ENCODE data around the gene HLA-A. TPM values are rescaled to one million over a fixed set of nuclear protein-coding genes. Genes with fewer than 3 reads are reported as not detected.
A peak's percentile ranks its signal among the peaks of the same experiment; 100 is the strongest.

Gene HLA-A
- total and polyA plus RNA-seq, 4 donors: 112 to 246 (median 165) TPM

DNA sequence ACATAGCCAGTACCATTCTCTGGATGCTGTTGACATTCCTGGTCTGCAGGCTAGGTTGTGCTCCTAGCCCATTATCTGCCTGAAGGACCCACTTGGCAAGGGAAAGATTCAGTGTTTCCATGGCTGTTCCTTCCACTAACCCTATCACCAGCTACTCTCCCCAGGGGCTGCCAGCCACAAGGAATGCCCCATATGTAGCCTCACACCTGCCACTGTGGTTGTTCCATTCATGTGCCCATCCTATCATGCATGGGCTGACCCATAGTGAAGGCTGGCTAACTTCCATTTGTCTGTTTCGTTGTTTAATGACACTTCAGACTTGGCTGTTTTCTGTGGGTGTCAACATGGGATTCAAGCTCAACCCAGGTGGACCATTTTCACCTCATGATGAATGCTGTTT lies 25.6 kb upstream of the HLA-A start:
- WGBS (ENCODE audit: insufficient coverage): 0% methylated on average over 1 of the region's 1 CpG
- H3K4me1 ChIP-seq (ENCODE audit: control insufficient read depth, insufficient read depth, low read length): no peaks in the 10 kb centered on the region
- DNase-seq (ENCODE audit: low read depth in 4 of 6, low spot score in 6 of 6): no peak
- H3K27ac ChIP-seq (ENCODE audit: low read depth, low read length): no peak overlapping the region
- H3K36me3 ChIP-seq (ENCODE audit: control insufficient read depth, insufficient read depth, low read length): no peaks in the 10 kb centered on the region
- H3K27me3 ChIP-seq (ENCODE audit: control insufficient read depth, insufficient read depth, low read length): no peaks in the 10 kb centered on the region
- no peak overlapping the region for H3K4me3 ChIP-seq (ENCODE audit: low read depth, low read length)
- H3K9me3 ChIP-seq (ENCODE audit: control insufficient read depth, insufficient read depth, low read length): no peaks in the 10 kb centered on the region

DNA sequence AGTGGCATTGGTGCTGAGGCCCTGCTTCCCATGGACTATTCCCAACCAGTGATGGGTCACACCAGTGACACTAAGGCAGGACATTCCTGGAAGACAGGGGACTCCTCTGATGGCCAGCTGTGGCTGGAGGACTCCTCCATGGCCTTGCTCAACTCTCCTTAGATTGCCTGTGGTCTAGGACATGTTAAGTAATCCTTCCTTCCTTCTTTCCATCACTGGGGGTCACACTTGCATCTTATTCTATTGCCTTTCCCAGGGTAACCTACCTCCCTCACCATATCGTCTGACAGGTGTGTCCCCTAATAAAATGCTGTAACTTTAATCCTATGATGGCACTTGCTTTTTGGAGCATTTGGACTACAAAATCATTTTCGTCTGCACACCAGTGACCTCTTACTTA lies 24.5 kb upstream of the HLA-A start:
- H3K27ac ChIP-seq (ENCODE audit: low read depth, low read length): no peak overlapping the region
- H3K4me3 ChIP-seq (ENCODE audit: low read depth, low read length): no peak overlapping the region
- no peaks in the 10 kb centered on the region for H3K27me3 ChIP-seq (ENCODE audit: control insufficient read depth, insufficient read depth, low read length)

DNA sequence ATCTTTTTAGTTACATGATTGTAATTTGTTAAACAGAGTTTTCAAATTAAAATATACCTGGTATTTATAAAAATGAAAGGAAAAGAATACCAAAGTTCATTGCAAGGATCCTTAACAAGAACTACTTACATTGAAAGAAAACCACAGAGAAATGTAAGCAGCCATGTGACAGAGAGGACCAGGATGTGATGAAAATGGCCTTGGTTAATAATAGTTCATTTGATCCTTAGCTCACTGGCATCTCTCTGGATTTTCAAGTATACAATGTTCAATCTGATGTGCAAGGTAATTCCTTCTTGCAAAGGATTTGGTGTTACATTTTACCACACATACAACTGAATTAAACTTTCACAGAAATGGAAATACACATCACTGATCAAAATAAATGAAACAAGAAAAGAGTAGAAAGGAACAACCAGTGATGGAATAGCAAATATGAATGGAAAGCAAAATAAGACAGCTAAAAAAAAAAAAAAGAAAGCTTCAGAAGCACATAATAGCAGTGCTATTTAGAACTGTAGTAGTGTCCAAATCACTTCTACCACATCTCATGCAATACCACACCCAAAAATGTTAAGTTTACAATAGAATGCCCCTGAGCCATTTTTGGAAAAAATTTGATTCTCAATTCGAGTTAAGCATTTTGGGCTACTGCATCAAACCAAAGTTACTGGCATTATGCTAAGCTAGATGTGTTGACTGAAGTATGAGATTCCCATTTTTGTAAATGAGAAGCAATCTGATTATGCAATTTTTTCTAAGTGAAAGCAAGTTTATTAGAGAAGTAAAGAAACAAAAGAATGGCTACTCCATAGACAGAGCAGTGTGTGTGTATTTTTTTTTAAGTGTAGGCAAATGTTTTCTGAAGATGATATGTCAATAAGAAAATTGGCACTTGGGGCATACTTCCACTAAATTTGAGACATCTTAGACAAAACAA lies 22.6 kb upstream of the HLA-A start:
- DNase-seq (ENCODE audit: low read depth in 4 of 6, low spot score in 6 of 6): no peak
- Histone ChIP-seq H3K4me3 (ENCODE audit: low read depth, low read length) (no peak overlapping the region), H3K4me1 (ENCODE audit: control insufficient read depth, insufficient read depth, low read length) (no peaks in the 10 kb centered on the region), H3K36me3 (ENCODE audit: control insufficient read depth, insufficient read depth, low read length) (no peaks in the 10 kb centered on the region), H3K9me3 (ENCODE audit: control insufficient read depth, insufficient read depth, low read length) (no peaks in the 10 kb centered on the region), H3K27ac (ENCODE audit: low read depth, low read length) (no peak overlapping the region), H3K27me3 (ENCODE audit: control insufficient read depth, insufficient read depth, low read length) (no peaks in the 10 kb centered on the region)
- 100% methylated on average over 1 of the region's 1 CpG for WGBS (ENCODE audit: insufficient coverage)

More for the DNA sequence above, 24.5 kb upstream of the HLA-A start:
- DNase-seq (ENCODE audit: low read depth in 4 of 6, low spot score in 6 of 6): no peak
- no CpG with 5 or more reads among the region's 2 CpGs for WGBS (ENCODE audit: insufficient coverage)
- H3K36me3 ChIP-seq (ENCODE audit: control insufficient read depth, insufficient read depth, low read length): no peaks in the 10 kb centered on the region
- H3K4me1 ChIP-seq (ENCODE audit: control insufficient read depth, insufficient read depth, low read length): no peaks in the 10 kb centered on the region
- no peaks in the 10 kb centered on the region for H3K9me3 ChIP-seq (ENCODE audit: control insufficient read depth, insufficient read depth, low read length)

DNA sequence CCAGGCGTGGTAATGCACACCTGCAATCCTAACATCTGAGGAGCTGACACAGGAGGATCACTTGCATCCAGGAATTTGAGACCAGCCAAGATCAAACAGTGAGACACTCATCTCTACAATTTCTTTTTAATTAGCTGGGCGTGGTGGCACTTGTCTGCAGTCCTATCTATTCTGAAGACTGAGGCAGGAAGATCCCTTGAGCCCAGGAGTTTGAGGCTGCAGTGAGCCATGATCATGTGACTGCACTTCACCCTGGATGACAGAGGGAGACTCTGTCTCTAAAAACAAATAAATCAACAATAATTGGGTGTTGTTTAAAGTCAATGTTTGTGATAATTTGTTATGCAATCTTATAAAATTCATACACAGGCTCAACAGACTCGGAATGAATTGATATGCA lies 18.0 kb upstream of the HLA-A start:
- Histone ChIP-seq H3K27me3 (ENCODE audit: control insufficient read depth, insufficient read depth, low read length) (no peaks in the 10 kb centered on the region), H3K4me1 (ENCODE audit: control insufficient read depth, insufficient read depth, low read length) (peaks cover 25% of the 10 kb centered on the region), H3K4me3 (ENCODE audit: low read depth, low read length) (no peak overlapping the region), H3K9me3 (ENCODE audit: control insufficient read depth, insufficient read depth, low read length) (no peaks in the 10 kb centered on the region), H3K27ac (ENCODE audit: low read depth, low read length) (no peak overlapping the region), H3K36me3 (ENCODE audit: control insufficient read depth, insufficient read depth, low read length) (no peaks in the 10 kb centered on the region)
- WGBS (ENCODE audit: insufficient coverage): no CpG with 5 or more reads among the region's 3 CpGs
- no peak for DNase-seq (ENCODE audit: low read depth in 4 of 6, low spot score in 6 of 6)

DNA sequence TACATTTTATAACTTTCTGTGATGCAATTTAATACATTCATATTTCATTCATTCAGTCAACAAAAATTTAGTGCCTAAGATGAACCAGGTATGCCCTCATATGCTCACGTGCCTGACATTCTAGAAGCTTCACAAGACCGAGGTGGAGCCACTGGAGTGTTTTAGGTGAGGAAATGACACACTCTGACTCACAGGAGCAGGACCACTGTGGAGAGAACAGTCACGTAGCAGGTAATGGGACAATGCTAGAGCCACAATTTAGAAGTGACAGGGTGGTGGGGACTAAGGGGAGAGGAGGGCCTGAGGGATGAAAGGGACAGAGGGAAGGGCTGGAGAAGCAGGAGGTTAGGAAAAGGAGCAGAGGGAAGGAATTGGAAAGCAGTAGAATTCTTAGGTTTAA lies 17.6 kb upstream of the HLA-A start:
- WGBS (ENCODE audit: insufficient coverage): no CpG with 5 or more reads among the region's 3 CpGs

DNA sequence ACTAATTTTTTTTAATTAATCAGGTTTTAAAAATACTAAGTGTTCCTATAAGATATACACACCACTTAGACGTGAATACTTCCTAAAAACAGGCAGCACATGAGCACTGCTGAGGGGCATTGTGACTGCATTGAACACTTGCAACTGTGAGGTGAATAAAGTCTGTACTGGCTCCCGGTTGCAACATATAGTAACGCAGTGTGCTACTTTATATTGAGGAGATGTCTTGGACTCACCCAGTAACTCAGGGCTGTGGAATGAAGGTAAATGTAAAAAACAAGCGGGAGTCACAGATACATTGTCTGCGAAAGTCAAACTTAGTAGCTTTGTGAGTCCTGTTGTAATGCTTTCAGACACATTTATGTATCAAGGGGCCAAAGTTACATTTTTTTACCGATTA lies 17.0 kb upstream of the HLA-A start:
- Histone ChIP-seq H3K9me3 (ENCODE audit: control insufficient read depth, insufficient read depth, low read length) (no peaks in the 10 kb centered on the region), H3K36me3 (ENCODE audit: control insufficient read depth, insufficient read depth, low read length) (no peaks in the 10 kb centered on the region), H3K27ac (ENCODE audit: low read depth, low read length) (no peak overlapping the region), H3K27me3 (ENCODE audit: control insufficient read depth, insufficient read depth, low read length) (no peaks in the 10 kb centered on the region), H3K4me3 (ENCODE audit: low read depth, low read length) (no peak overlapping the region), H3K4me1 (ENCODE audit: control insufficient read depth, insufficient read depth, low read length) (peaks cover 25% of the 10 kb centered on the region)
- no CpG with 5 or more reads among the region's 6 CpGs for WGBS (ENCODE audit: insufficient coverage)
- no peak for DNase-seq (ENCODE audit: low read depth in 4 of 6, low spot score in 6 of 6)

More for the DNA sequence above, 17.6 kb upstream of the HLA-A start:
- Histone ChIP-seq H3K9me3 (ENCODE audit: control insufficient read depth, insufficient read depth, low read length) (no peaks in the 10 kb centered on the region), H3K36me3 (ENCODE audit: control insufficient read depth, insufficient read depth, low read length) (no peaks in the 10 kb centered on the region), H3K27me3 (ENCODE audit: control insufficient read depth, insufficient read depth, low read length) (no peaks in the 10 kb centered on the region), H3K4me1 (ENCODE audit: control insufficient read depth, insufficient read depth, low read length) (peaks cover 25% of the 10 kb centered on the region), H3K27ac (ENCODE audit: low read depth, low read length) (no peak overlapping the region), H3K4me3 (ENCODE audit: low read depth, low read length) (no peak overlapping the region)
- DNase-seq (ENCODE audit: low read depth in 4 of 6, low spot score in 6 of 6): no peak

DNA sequence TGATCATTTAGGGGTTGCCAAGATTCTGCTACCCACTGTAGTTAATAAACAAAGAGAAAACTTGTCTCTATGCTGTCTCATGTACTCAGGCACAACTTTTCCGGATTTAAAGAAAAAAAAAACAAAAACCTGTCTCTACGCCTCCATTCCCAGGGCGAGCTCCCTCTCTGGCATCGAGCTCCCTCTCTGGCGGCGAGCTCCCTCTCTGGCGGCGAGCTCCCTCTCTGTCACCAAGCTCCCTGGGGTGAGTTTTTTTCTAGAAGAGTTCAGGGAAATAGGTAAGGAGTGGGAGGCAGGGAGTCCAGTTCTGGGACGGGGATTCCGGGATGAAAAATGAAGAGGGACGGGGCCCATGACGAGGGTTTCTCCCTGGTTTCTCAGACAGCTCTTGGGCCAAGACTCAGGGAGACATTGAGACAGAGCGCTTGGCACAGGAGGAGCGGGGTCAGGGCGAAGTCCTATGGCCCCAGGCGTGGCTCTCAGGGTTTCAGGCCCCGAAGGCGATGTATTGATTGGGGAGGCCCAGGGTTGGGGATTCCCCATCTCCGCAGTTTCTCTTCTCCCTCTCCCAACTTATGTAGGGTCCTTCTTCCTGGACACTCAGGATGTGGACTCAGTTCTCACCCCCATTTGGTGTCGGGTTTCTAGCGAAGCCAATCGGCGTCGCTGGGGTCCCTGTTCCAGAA lies 16.5 kb upstream of the HLA-A start:
- peak overlapping the region; percentile 72 for H3K4me3 ChIP-seq (ENCODE audit: low read depth, low read length)
- 56% methylated on average over 3 of the region's 24 CpGs for WGBS (ENCODE audit: insufficient coverage)
- no peaks in the 10 kb centered on the region for H3K36me3 ChIP-seq (ENCODE audit: control insufficient read depth, insufficient read depth, low read length)
- peak in 1 of 6 donors; percentile 7 for DNase-seq (ENCODE audit: low read depth in 4 of 6, low spot score in 6 of 6)
- peak overlapping the region; percentile 64 for H3K27ac ChIP-seq (ENCODE audit: low read depth, low read length)
- no peaks in the 10 kb centered on the region for H3K9me3 ChIP-seq (ENCODE audit: control insufficient read depth, insufficient read depth, low read length)
- peaks cover 25% of the 10 kb centered on the region for H3K4me1 ChIP-seq (ENCODE audit: control insufficient read depth, insufficient read depth, low read length)
- H3K27me3 ChIP-seq (ENCODE audit: control insufficient read depth, insufficient read depth, low read length): no peaks in the 10 kb centered on the region

DNA sequence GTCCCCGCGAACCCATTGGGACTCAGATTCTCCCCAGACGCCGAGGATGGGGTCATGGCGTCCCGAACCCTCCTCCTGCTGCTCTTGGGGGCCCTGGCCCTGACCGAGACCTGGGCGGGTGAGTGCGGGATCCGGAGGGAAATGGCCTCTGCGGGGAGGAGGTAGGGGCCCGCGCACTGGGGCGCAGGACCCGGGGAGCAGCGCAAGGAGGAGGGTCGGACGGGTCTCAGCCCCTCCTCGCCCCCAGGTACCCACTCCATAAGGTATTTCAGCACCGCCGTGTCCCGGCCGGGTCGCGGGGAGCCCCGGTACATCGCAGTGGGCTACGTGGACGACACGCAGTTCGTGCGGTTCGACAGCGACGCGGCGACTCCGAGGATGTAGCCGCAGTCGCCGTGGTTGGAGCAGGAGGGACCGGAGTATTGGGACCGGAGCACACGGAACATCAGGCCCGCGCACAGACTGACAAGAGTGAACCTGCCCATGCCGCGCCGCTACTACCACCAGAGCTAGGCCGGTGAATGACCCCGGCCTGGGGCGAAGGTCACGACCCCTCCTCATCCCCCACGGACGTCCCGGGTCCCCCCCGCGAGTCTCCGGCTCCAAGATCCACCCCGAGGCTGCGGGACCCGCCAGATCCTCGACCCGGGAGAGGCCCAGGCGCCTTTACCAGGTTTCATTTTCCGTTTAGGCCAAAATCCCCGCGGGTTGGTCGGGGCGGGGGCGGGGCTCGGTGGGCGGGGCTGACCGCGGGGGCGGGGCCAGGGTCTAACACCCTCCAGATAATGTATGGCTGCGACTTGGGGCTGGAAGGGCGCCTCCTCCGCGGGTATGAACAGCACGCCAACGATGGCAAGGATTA lies 15.7 kb upstream of the HLA-A start:
- Histone ChIP-seq H3K4me1 (ENCODE audit: control insufficient read depth, insufficient read depth, low read length) (peaks cover 25% of the 10 kb centered on the region), H3K36me3 (ENCODE audit: control insufficient read depth, insufficient read depth, low read length) (no peaks in the 10 kb centered on the region), H3K27ac (ENCODE audit: low read depth, low read length) (peak overlapping the region; percentile 64), H3K4me3 (ENCODE audit: low read depth, low read length) (peak overlapping the region; percentile 72), H3K27me3 (ENCODE audit: control insufficient read depth, insufficient read depth, low read length) (no peaks in the 10 kb centered on the region), H3K9me3 (ENCODE audit: control insufficient read depth, insufficient read depth, low read length) (no peaks in the 10 kb centered on the region)
- peak in 3 of 6 donors; percentile 45 to 90 (median 65) for DNase-seq (ENCODE audit: low read depth in 4 of 6, low spot score in 6 of 6)
- under 1% methylated on average over 53 of the region's 82 CpGs for WGBS (ENCODE audit: insufficient coverage)

DNA sequence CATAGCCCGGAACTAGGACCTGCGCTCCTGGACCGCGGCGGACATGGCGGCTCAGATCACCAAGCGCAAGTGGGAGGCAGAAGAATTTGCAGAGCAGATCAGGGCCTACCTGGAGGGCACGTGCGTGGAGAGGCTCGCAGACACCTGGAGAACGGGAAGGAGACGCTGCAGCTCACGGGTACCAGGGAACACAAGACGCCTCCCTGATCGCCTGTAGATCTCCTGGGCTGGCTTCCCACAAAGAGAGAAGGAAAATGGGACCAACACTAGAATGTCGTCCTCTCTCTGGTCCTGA lies 15.1 kb upstream of the HLA-A start:
- Histone ChIP-seq H3K4me1 (ENCODE audit: control insufficient read depth, insufficient read depth, low read length) (peaks cover 25% of the 10 kb centered on the region), H3K27ac (ENCODE audit: low read depth, low read length) (no peak overlapping the region)
- 9% methylated on average over 15 of the region's 16 CpGs for WGBS (ENCODE audit: insufficient coverage)

More for the DNA sequence above, 15.1 kb upstream of the HLA-A start:
- H3K4me3 ChIP-seq (ENCODE audit: low read depth, low read length): peak overlapping the region; percentile 72
- no peaks in the 10 kb centered on the region for H3K9me3 ChIP-seq (ENCODE audit: control insufficient read depth, insufficient read depth, low read length)
- H3K36me3 ChIP-seq (ENCODE audit: control insufficient read depth, insufficient read depth, low read length): no peaks in the 10 kb centered on the region
- no peaks in the 10 kb centered on the region for H3K27me3 ChIP-seq (ENCODE audit: control insufficient read depth, insufficient read depth, low read length)
- no peak for DNase-seq (ENCODE audit: low read depth in 4 of 6, low spot score in 6 of 6)

All from spinal cord (tissue), 10 donors.